GM18858 (cell line): ENCODE results near the gene PRDM16.
"Not testable (repeated sequence)": the region's sequence is repeated elsewhere in the genome, so short reads cannot be mapped to it uniquely, and the experiment has no call there.

Experiments used
- ATAC-seq: cut with Tn5 transposase; IDR thresholded peaks from one replicate; pipeline ENCODE4 v1.9.1; 2021; ENCODE audit not compliant: unreplicated experiment

Gene PRDM16

DNA sequence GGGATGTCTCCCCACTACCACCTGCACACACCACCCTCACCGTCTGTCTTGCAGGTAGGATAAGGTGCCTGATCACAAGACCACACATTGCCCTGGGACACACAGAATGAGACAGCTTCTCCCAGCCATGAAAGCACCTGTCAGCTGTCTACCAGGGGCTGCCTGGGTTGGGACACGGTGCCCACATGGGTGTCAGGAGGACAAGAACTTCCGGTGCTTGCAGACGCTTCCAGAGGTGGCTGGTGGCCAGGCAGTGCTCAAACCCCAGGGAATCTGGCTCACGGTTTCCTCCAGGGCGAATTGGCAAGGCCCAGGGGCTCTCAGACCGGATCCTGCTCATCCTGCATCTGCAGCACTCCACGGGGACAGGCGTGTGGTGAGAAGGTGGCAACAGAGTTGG lies 202.9 kb downstream of the PRDM16 start:
- ATAC-seq, result no peak

DNA sequence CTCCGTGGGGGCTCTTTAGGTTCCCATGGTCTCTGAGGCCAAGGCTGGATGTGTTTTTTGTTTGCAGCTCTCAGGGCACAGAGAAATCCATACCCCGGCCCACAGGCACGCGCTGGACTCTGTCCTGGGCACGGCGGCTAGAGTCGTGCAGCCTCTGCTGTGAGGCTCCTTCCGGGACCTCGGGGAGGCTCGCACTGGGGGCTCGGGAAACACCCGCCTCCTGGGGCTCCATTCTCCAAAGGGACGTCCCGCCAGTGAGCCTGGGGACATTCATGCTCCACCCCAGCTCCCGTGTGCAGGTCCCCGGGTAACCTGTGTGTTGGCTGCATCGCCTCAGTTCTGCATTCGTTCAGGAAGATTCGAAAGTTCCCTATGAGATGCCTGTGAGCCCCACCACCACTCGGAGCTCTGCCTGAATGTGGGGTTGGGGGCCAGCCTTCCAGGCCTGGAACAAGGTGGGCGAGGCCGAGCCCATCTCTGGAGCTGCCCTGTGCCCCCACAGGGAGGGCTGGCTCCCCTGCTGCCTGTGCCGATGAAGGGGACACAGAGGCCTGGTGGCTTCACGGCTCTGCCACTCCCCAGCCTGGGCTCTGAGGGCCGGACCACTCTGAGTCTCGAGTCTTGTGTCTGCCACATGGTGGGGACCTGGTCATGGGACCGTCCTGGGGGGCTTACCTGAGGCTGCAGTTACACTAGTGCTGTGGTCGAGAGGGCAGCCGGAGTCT lies 203.5 kb downstream of the PRDM16 start:
- no peak for ATAC-seq

DNA sequence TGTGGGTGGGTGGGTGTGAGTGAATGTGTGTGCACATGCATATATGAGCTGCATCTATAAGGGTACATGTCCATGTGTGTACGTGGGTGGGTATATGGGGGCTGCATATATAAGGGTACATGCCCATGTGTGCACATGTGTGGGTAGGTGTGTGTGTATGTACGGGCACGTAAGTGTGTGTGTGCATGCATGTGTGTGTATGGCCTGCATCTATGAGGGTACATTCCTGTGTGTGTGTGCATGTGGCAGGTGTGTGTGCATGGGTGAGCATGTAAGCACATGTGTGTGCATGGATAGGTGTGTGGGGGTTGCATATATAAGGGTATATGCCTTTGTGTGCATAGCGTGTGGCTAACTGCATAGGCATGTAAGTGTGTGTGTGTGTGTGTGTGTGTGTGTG lies 204.4 kb downstream of the PRDM16 start:
- ATAC-seq, result no peak

DNA sequence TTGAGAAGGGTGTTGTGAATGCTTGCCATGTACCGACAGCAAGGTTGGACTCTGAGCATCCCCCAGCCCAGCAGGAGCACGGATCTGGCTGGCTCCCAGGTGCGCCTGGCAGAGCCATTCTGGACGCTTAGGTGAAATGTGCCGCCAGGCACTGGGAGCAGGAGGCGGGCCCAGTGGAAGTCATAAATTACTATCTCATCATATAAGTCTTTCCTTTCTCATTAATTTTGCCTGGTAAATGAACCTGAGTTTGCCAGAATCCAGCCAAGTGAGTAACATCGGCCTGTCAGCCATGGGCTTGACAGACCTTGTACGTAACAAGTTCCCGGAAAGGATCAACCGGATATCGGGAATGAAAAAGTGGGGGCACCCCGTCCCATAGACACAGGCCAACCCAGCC lies 206.0 kb downstream of the PRDM16 start:
- no peak for ATAC-seq

DNA sequence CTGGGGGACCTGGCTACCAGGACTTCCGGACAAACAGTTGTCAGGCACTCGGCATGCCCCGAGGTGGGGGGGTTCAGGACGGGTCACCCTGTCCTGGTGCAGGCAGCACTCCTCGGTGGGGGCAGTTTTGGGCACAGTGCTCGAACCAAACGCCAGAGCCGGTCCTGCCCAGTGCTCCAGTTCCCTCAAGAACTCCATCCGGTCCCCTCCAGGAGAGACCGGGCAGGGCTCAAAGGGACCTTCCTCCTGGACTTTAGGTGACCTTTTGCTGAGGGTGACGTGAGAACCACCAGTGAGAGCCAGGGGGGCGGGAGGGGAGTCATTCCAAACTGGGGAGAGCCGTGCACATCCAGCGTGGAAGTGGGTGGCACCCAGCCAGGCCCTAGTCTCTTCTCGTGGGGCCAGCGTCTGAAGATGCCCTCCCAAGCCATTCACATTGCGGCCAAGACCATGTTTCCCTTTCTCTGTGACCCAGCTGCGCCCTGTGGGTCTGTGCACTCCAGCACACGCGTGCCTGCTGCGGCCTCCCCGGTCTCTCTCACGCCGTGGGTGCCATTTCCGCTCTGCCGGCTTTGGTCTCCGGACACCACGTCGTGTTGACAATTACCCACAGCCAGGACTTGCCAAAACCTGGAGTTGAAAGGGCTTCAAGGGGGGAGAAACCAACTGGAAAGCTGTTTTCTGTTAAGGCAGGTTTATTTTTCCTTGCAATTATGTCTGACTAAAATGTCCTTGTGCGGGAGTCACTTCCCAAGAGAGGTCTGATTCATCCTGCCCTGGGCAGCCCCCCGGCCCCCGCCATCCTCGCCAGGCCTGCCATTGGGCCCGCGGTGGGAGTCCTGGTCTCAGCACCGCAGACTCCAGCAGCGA lies 206.7 kb downstream of the PRDM16 start:
- no peak for ATAC-seq

DNA sequence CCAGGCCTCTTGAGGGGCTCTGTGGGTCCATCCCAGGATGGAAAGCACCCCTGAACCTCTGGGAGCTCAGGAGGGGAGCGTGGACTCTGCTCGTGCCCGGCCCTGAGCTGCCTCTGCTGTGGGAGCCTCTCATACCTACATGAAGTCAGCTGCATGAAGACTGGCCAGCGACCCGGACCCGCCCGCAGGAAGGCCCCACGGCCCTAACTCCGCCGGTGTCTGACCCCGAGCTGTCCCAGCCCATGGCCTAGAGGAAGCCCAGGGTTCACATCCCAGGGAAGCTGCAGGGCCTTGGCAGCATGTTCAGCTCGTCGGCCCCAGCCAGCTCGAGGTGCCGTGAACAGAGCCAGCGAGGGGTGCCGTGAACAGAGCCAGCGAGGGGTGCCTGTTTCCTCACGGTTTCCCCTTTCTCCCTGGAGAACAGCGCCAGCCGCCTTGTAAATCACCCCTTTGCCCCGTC lies 207.4 kb downstream of the PRDM16 start:
- ATAC-seq, result no peak

DNA sequence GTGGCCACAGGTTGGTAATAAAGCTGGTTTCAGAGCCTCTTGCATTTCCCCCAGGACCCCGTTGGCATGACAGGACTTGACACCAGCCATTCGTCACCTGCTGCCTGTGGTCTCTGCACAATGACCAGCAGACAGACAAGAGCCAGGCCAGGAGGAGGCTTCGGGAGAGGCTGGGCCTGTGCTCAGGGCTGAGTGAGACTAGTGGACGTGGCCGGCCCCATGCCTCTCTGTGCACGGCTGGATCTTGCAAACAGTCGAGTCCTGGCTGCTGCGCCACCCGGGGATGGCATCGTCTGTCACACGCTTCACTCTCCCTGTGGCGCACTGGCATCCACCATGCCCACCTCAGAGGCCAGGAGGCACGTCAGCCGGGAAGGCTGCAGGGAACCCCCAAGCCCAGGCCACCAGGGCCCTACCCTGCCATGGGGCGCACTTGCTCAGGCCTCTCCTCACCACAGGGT lies 208.0 kb downstream of the PRDM16 start:
- ATAC-seq, result no peak

DNA sequence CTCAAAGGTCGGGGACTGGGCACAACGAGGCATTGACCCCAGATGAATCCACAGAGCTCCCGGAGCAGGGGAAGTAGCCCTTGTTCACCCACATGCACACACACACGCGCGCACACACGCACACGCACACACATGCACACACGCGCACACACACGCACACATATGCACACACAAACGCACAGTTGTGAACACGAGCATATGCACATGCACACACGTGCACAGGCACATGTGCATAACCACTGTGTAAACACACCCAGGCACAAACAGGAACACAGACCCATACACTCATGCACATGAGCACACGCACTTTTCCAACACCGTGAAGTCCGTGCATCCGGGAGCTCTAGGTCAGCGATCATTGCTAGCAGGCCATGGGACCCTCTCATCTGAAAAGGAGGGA lies 208.6 kb downstream of the PRDM16 start:
- ATAC-seq, result no peak

DNA sequence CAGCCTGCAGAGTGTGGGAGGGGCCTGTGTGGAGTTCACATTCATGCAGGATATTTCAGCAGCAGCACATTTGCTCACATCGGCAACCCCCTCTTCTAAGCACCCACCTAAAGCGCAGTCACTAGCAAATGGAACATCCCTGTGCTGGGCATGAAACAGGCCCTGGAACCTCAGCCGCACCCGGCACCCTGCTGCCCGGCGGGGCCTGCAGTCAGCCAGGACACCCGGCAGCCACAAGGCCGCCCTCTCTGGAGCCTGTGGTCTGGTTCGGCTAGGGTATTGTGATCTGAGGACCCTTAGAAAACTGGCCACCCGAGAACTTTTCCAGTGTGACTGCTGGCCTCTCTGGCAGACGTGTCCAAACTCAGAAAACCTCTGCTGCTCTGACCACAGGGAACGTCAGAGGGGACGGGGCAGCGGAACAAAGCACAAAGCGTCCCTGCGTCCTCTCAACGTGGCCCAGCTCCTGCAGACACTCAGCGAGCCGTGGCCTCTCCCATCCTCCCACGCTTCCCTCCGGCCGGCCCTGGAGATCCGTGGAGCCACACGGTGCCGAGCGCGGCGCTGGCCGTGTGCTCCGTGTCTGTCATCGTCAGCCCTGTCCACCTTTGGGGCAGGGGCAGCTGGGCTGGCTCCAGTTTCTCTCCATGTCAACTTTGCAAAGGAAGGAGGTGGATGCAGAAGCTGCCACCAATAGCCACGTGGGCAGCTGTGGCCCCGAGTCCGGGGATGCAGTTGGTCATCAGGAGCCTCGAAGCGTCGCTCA lies 209.6 kb downstream of the PRDM16 start:
- ATAC-seq, result no peak

DNA sequence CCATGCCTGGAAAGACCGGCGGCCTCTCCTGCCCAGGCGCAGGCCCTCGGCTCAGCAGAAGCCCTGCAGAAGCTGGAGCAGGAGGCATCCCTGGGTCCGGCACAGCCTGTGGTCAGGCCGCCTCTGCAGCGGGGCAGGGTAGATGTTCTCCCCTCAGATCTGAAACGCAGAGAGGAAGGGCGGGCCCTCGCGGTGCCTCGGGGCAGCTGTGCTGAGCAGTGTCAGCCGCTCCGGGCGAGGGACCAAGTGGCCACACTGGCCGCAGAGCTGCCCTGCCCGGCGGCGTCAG lies 210.1 kb downstream of the PRDM16 start:
- ATAC-seq, result no peak

DNA sequence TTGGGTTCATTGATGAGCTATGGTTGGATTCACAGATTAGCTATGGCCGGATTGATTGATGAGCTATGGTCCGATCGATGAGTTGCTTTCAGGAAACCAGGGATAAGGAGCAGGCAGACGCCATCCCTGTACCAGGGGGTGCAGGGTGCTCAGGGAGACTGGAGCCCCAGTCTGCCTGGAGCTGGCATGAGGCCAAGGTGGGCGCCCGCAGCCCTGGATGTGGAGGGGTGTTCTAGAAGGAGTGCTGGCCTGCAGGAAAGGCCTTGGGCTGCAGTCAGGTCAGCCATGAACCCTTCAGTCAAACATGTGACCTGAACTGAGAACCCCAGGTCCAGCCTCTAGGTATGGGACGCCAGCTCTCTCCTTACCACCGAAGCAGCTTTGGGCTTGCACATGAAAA lies 212.7 kb downstream of the PRDM16 start:
- no peak for ATAC-seq

DNA sequence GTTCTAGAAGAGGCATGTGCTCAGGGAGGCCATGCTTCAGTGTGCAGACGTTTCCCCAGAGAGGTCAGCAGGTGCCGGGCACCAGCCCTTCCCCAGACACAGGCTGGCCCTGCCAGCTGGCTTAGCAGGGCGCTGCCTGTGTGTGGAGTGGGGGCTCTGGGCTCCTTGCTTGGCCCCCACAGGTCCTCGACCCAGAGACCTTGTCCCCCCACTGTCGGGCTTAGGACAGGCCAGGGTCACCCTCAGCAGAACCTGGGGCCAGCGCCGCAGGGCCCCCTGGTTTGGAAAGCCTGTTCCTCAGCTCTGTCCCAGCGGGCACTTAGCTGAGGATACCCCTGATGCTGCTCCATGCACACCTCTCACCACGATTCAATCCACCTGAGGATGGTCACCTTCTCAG lies 213.2 kb downstream of the PRDM16 start:
- ATAC-seq, result no peak

DNA sequence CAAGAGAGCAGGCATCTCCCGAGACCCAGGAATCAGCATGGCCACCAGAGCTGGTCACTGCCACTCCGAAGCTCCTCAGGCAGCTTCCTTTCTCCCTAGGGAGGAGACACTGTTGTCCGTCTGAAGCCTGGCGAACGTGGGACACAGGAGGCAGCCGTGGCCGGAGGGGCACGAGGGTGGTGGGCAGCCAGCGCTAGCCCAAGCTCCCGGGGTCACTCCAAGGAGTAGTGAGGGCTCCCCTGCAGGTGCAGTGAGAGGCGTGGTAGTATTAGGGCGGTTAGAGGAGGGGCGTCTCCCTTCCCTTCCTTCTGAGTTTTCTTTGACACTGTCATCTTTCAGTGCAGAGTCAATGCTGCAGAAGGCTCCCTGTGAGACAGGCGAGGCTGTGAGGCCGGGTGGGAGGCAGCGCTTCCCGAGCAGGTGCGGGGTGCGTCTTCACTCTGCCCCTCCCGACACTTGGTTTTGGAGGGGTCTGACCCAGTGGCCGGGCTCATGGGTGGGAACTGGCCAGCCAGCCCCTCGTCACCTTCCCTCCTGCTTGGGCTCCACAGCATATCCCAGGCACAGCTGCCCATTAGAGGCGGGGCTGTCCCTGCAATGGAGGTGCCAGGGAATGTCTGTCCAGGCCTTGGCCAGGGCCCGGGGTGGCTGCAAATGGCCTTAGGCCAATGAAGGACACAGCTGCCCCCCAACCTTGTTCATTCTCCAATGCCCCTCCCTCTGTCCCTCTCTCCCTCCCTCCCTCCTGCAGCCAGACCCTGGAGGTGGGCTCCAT lies 213.8 kb downstream of the PRDM16 start:
- no peak for ATAC-seq

DNA sequence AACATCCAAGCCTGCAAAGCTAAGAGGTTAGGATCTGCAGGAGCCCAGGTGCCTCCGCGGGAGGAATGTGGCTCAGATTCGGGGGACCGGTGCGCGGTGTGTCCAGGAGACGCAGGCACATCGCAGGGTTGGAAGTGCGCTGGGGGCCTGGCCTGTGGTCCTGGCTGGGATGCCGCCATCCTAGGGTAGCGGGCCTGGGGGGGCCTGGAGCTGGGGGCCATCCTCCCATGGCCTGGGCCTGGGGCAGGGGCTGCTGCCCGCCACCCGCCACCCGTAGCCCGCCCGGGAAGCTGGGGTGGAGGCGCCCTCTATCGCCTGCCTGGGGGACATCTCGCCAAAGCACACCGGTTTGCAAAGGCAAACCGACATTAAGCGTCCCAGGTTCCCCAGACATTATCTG lies 214.8 kb downstream of the PRDM16 start:
- no peak for ATAC-seq

DNA sequence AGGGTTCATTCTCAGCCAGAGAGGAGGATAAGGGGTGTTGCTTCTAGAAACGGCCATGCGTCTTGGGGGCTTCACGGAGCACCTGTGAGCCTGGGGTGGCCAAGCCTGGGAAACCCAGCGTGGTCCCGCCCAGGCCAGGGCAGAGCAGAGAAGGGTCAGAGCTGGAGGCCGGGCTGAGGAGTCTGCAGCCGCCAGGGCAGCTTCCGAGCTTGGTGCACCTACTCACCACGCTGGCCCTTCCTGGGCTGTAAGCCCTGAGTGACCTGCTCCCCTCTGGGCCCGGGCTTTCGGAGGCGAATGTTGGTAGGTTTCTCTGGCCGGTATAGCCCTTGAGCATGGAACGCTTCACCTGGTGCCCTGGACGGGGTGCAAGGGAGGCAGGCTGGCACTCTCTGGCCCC lies 215.7 kb downstream of the PRDM16 start:
- no peak for ATAC-seq

DNA sequence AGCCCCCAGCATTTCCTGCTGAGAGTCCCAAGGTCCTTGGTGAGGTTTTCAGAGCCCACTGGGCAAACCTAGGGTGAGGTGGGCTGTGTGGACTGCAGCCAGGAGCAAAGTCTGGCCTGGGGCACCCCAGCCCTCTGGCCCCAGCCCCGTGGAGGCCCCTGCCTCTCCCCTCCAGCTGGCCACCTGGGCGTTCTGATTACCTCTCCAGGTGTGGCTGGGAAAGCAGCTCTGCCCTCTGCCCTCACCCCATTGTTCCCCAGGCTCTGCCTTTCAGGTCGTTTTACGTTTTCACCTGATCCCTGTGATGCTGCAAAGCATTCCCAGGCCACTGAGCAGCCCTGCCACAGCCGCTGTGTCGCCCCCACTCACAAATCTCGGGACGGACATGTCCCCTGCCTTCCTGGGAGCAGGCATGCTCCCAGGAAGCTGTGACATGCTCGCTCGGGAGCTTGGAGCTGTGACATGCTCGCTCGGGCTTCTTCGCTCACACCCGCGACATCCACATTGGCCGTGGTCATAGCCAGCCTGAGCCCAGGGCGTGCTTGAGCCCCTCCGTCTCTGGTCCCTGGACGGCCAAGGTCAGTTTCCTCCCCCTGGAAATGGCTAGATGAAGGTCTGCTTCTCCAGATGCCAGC lies 216.2 kb downstream of the PRDM16 start:
- ATAC-seq, result no peak

DNA sequence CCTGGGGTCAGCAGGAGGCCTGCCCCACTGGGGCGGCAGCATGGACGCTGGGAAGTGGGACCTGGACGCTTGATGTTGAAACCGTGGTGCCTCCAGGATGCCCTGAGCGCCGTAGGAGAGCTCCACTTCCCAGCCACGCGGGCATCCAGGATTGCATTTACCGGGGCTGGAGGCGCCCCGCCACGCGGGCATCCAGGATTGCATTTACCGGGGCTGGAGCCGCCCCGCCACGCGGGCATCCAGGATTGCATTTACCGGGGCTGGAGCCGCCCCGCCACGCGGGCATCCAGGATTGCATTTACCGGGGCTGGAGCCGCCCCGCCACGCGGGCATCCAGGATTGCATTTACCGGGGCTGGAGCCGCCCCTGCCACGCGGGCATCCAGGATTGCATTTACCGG lies 218.1 kb downstream of the PRDM16 start:
- not testable (repeated sequence) for ATAC-seq

DNA sequence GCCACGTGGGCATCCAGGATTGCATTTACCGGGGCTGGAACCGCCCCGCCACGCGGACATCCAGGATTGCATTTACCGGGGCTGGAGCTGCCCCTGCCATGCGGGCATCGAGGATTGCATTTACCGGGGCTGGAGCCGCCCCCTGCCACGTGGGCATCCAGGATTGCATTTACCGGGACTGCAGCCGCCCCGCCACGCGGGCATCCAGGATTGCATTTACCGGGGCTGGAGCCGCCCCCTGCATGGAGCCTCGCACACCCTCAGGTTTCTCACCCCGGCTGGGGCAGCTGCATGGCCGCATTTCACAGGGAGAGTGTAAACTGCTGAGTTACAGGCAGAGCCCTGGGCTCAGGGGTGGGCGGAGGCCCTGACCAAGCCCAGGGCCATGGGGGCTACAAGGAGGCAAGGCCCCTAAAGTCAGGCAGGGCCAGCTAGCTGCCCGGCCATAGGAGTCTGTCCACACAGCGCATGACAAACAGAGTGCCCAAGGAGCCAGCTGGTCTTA lies 218.7 kb downstream of the PRDM16 start:
- ATAC-seq, result no peak

DNA sequence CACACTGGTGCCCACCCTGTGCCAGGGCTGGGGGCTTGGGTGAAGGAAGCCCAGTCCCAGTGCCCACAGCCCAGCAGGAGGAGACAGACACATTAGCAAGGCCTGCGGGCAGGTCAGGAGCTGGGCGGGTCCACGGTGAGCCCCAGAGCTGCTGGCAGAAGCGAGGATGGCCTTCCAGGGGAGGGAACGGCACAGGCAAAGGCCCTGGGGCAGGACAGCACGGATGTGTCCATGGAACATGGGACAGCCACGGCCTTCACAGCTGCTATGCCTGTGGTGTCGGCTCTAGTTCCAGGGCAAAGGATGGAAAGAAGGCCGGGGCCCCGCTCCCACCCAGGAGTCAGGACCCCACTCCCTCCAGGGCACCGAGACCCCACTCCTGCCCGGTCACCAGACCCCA lies 220.5 kb downstream of the PRDM16 start:
- no peak for ATAC-seq

DNA sequence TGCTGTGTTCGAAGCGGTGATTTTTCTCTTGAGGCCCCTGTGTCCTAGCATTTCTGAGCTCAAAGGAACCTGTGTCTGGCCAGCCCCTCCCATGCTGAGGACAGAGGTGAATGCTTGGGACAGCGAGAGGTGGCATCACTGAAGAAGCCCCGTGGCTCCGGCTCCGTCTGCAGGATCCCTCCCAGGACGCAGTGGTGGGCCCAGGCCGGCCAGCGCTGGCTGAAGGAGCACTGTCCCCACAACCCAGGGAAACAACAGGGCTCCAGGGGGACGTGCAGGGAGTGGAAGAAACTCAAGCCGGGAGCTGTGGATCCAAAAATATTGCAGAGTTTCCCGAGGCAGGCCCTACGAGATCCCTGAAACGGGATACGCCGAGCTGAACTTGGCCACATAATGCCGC lies 221.4 kb downstream of the PRDM16 start:
- ATAC-seq, result no peak
